ENCODE results near the gene TMEM123.
"Not testable (repeated sequence)": the region's sequence is repeated elsewhere in the genome, so short reads cannot be mapped to it uniquely, and the experiment has no call there.

TMEM123 gene

DNA sequence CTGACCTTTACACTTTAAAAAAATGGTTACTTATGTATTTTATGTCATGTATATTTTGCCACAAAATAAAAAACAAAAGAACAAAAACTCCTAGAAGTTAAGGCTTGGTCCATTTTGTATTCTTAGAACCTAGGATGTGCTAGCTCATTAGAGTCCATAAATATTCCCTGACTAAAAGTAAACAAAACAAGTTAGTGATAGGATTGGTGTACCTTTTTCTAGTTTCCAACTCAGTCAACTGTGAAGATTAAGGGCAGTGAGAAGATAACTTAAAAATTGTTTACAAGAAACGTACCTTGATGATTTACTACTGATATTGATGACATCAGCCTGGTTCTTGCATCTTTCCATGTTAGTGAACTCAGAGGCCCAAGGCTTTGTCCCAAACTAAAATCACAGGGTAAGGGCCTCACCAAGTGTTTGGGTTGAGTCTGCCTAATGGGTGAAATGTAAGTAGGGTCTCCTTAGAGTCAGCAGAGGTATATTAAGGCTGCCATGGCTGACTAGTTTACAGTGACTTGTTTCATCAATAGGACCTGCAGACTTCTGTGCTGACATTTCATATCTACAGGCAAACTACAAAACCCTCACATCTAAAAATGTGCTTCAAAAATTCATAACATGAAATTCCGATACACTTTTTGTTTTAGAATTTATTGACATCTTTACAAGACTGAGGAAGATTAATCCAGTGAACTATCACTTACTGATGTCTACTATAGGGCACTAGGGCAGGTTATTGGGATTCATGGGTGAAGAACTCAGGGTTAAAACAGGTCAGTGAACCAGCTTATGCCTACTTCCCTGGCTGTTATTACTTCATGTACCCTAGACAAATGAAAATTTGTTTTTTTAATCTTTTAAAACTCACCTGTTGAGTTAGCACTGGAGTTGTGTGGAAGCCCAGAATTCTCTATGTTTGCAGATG lies 4.4 kb downstream of the TMEM123 start:
- DNase-seq = no peak

DNA sequence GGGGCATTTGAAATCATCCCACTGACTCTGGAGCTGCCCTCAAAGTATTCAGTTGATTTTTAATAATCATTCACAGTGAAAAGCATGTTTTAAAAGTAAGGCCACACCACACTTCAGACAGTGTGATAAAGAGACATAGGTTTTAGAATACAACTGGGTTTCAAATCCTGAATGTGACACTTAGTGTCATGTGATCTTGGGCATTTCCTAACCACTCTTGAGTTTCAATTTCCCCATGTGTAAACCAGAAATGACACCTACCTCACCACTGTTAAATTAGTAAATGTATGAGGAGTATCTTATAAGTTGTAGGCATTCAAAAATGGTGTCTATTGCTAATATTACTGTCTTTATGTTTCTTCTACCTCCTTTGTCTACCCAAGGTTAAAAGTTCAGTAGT lies 5.4 kb downstream of the TMEM123 start:
- DNase-seq = no peak

DNA sequence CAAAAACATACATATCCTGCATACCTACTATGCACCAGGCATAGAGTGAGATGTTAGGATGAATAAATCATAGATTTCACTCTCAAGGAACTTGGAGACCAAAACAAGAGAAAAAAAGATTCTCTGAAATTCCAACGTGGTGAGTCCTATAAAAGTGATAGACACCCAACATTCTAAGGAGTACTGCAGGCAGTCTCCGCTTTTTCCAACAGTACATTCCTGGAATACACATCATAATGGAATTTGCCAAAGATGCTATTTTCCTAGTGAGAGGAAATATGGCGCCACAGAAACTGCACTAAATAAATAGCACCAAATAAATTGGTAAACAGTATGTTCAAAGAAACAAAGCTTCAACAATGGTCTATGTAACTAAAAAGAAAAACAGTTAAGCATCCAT lies 6.0 kb downstream of the TMEM123 start:
- no peak for DNase-seq

DNA sequence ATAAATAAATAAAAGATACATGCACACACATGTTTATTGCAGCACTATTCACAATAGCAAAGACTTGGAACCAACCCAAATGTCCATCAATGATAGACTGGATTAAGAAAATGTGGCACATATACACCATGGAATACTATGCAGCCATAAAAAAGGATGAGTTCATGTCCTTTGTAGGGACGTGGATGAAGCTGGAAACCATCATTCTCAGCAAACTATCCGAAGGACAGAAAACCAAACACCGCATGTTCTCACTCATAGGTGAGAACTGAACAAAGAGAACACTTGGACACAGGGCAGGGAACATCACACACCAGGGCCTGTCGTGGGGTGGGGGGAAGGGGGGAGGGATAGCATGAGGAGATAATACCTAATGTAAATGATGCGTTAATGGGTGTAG lies 7.9 kb downstream of the TMEM123 start:
- DNase-seq = not testable (repeated sequence)

DNA sequence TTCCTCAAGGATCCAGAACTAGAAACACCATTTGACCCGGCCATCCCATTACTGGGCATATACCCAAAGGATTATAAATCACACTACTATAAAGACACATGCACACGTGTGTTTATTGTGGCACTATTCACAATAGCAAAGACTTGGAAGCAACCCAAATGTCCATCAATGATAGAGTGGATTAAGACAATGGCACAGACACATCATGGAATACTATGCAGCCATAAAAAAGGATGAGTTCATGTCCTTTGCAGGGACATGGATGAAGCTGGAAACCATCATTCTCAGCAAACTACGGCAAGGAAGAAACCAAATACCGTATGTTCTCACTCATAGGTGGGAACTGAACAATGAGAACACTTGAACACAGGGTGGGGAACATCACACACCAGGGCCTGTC lies 8.4 kb downstream of the TMEM123 start:
- not testable (repeated sequence) for DNase-seq

DNA sequence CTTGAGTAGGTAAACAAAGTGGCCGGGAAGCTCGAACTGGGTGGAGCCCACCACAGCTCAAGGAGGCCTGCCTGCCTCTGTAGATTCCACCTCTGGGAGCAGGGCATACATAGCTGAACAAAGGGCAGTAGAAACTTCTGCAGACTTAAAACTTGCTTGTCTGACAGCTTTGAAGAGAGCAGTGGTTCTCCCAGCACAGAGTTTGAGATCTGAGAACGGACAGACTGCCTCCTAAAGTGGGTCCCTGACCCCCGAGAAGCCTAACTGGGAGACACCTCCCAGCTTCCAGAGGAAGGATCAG lies 13.6 kb downstream of the TMEM123 start:
- not testable (repeated sequence) for DNase-seq

DNA sequence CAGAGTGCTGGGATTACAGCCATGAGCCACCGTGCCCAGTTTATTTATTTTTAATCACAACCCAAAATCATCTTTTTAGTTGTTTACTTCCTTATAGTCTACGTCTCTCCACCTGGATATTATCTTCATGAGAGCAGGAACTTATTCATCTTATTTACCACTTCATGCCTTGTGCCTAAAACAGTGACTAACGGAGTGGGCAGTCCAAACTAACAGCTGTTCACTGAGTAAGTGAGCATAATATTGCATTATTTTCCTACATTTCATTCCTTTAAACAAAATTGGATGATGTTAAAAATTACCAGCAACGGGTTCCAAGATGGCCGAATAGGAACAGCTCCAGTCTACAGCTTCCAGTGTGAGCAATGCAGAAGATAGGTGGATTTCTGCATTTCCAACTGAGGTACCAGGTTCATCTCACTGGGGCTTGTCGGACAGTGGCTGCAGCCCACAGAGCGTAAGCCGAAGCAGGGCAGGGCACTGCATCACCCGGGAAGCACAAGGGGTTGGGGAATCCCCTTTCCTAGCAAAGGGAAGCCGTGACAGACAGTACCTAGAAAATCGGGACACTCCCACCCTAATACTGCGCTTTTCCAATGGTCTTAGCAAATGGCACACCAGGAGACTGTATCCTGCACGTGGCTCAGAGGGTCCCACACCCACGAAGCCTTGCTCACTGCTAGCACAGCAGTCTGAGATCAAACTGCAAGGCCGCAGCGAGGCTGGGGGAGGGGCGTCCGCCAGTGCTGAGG lies 14.1 kb downstream of the TMEM123 start:
- no peak for DNase-seq

DNA sequence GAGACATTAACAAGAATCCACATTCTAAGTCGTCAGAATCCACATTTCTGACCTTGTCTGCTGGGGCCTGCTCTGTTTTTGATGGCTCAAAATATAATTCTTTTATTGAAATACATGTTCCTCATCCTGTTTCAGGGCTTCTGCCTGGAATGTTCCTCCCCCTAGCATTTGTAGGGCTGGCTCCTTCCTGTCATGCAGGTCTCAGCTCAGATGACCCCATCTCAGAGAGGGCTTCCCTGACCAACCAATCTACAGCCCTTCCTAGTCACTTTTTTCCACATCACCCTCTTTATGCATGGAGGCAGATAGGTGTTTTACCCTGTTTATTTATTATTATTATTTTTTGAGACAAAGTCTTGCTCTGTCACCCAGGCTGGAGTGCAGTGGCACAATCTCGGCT lies 14.8 kb downstream of the TMEM123 start:
- no peak for DNase-seq

DNA sequence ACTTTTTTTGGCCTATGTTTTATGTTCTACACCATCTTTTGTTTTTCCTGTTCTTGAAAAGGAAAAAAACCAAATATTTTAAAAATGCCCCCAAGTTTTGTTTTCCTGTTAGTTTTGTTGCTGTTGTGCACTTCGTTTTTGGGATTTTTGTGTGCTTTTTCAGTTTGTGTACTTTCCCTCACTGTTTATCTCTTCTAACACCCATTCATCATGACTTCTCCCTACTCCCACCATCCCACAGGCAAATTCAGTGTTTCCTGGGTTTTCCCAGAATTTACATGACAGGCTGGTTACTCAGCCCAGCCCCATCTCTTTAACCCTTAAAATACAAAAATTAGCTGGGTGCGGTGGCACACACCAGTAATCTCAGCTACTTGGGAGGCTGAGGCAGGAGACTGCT lies 15.6 kb downstream of the TMEM123 start:
- DNase-seq = no peak

DNA sequence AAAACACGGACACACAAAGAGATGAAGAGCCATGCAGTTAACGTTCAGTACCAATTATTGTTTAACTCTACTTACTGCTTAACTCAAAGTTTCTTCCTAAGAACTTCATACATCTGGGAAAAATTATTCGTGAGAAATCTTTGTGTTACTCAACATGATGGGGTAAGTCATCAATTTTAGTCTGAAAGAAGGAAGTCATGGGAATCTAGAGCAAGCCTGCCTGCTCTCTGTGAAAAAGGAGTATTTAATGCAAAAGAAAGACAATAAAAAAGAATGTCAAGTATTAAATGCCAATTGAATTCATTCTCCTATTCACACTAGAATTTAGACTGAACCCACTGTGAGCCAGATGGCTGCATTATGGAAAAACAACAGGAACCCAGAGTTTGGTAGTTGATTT lies 16.0 kb downstream of the TMEM123 start:
- DNase-seq = no peak

DNA sequence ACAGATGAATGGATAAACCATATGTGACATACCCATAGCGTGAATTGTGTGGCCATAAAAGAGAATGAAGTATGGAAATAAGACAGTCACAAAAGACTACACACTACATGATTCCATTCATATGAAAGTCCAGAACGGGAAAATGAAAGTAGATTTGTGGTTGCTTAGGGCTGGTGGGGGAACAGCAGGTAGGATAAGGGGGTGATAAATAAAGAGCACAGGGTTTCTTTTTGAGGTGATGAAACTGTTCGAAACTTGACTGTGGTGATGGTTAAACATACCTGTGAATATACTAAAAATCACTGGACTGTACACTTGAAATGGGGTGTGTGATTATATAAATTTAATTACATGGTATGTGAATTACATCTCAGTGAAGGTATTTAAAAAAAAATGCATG lies 16.9 kb downstream of the TMEM123 start:
- no peak for DNase-seq

DNA sequence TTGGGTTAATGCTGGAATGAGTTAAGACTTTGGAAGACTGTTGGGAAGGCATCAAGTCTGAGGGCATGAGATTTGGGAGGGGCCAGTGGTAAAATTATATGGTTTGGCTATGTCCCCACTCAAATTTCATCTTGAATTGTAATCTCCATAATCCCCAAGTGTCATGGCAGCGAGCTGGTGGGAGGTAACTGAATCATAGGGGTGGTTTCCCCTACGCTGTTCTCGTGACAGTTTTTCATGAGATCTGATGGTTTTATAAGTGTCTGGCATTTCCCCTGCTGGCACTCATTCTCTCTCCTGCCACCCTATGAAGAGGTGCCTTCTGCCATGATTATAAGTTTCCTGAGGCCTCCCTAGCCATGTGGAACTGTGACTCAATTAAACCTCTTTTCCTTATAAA lies 19.0 kb downstream of the TMEM123 start:
- DNase-seq = not testable (repeated sequence)

DNA sequence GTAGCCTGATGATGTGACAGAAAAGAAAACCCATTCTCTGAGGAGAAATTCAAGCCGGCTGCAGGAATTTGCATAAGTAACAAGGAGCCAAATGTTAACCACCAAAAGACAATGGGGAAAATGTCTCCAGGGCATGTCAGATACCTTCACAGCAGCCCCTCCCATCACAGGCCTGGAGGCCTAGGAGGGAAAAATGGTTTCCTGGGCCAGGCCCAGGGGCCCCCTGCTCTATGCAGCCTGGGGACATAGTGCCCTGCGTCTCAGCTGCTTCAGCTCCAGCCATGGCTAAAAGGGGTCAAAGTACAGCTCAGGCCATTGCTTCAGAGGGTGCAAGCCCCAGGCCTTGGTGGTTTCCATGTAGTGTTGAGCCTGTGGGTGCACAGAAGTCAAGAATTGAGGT lies 20.0 kb downstream of the TMEM123 start:
- DNase-seq = not testable (repeated sequence)

DNA sequence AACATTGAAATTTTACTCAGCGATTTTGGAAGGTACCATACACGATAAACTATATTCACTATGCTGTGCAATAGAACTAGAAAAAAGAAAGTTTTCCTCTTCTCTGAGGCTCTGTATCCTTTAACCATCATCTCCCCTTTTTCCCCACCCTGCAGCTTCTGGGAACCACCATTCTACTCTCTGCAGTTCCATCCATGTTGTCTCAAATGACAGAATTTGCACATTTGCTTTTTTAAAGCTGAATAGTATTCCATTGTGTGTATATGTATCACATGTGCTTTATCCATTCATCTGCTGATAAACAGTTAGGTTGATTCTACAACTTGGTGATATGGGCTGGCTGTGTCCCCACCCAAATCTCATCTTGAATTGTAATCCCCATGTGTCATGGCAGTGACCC lies 21.2 kb downstream of the TMEM123 start:
- no peak for DNase-seq

DNA sequence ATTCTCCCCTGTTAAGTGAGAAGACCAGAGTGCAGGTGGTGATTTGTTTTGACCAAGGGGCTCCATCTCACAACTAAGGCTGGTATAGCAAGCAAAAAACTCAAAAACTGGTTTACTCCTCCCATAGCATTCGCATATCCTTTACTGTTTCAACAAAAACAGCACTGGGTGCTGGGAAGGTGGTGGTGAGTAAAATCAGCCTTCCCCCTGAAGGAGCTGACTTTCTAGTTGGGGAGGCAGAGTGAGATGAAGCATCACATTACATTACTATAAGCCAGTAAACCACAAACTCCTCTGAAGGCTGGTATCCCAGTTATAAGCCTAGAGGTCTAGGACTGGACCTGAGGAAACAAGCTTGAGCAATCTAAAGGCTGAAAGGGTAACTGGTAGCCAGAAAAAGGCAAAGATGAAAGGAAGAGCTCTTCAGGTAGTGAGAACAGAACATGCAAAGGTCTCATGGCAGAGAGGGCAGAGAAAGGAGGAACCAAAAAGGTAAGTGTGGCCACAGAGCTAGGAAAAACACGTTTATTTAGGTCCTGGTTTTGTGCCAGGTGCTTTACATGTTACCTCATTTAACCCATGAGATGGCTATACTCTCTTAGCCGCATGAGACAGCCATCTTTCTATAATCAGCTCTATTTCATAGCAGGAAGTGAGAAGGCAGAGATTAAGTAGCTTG lies 22.3 kb downstream of the TMEM123 start:
- no peak for DNase-seq

DNA sequence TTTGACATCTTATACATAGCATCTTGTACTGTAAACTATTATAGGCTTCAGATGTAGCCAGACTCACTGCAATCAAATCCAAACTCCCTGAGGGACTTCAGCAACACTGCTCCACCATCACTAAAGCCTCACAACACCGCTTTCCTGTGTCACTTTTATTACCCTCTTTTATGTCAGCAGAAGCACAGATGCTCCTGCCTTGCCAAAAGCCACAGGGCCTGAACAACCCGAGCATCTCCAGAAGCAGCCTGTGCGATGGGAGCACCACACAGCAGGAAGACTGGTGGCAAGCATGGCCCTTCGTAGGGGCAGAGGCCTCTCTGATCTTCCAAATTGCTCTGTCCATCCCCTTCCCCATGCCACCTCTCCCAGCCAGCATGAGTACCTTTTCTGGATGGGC lies 22.9 kb downstream of the TMEM123 start:
- no peak for DNase-seq

DNA sequence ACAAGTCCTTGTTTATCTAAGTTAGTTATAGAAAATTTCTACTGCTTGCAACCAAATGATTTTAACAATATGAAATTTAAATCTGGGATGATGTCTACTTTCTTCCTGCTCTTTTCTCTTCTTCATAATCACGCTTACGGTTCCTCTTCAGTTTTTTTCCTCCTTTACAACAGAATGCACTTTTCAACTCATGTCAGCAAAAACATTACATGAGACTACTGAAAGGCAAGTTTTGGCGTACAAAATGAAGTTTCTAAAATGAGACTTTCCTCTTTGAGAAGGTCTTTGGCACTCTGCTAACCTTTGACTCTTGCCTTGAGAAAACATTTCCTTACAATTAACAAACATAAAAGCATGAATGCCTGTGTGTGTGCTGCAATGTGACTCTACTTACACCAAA lies 23.3 kb downstream of the TMEM123 start:
- no peak for DNase-seq

DNA sequence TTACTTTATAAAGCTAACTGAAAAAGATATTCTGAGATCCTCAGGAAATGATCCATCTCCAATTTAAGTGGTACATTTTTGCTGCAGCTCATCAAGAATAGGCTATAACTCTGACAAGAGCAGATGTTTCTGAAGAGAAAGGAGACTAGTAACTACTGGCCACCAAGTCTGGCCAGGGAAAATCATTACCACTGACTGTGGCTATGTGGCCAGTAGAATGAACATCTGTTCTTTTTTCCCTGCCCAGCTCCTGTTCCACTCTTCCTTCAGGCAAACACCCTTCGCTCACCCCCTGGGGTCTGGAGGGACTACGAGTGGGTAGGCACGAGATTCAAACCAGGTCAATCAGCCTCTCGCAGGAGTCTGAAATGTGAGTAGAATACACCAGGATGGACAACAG lies 23.9 kb downstream of the TMEM123 start:
- no peak for DNase-seq

DNA sequence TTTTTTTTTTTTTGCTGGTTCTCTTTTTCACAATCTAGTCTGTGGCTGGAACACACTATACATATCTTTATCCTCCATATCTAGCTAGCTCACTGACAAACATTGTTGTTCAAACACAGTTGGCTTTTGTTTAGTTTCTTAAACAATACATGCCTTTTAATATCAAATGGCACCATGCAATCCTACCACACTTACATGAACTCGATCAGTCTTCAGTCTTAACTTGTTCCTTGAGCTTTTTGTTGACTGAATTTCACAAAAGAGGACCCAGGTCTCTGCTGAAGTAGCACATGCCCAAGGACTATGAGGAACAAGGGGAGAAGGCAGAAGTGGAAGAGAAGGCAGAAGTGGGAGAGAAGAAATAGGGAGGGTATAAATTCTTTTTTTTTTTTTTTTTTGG lies 25.5 kb downstream of the TMEM123 start:
- no peak for DNase-seq

DNA sequence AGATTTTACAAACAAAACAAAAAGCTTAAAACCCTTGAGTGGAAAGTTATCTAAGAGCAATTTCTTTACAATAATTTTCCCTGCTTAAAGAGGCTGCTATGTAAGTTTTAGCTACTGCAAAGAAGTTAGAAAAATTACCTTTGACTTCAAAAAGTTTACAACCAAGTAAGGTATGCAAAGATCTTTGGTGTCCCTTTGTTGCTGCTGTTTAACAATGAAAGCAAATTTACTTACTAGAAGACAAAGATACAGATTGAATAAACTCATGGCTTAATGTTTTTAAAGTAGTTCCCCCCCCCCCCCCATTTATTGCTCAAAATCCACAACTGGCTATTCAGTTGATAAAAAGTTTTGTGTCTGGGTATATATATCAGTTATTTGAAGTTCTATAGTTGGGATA lies 26.0 kb downstream of the TMEM123 start:
- DNase-seq = no peak

DNA sequence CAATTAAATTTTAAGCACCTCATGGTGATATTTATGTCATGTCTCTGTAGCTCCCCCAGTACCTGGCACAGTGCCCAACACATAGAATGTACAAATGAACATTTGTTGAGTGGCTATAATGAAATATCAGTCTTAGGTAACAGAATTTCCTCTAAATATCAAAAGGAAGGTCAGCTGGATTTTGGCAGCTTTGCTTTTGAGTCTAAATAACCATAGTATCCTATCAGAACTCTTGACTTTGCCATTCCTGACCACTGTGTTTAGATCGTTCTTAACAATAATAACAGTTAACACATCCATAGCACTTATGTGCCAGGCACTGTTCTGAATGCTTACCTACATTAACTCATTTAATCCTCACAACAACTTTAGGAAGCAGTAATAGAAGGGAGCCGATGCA lies 26.6 kb downstream of the TMEM123 start:
- no peak for DNase-seq

DNA sequence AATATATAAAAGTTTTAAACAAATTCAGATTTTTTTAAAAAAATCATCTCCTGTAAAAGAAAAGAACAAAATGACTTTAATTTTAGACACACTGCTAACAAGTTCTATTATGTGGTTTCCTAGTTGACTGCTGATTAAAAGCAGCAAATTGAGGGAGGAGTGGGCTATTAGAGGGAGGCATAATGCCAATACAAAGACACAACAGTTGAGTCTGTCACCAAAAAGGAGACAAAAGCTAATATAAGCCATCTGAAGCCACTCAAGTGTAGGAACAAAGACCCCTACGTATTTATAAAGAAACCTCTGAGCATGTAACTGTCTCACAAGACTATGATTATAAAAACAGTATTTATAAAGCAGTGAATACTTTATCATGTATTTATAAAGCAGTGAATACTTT lies 28.6 kb downstream of the TMEM123 start:
- DNase-seq = no peak

DNA sequence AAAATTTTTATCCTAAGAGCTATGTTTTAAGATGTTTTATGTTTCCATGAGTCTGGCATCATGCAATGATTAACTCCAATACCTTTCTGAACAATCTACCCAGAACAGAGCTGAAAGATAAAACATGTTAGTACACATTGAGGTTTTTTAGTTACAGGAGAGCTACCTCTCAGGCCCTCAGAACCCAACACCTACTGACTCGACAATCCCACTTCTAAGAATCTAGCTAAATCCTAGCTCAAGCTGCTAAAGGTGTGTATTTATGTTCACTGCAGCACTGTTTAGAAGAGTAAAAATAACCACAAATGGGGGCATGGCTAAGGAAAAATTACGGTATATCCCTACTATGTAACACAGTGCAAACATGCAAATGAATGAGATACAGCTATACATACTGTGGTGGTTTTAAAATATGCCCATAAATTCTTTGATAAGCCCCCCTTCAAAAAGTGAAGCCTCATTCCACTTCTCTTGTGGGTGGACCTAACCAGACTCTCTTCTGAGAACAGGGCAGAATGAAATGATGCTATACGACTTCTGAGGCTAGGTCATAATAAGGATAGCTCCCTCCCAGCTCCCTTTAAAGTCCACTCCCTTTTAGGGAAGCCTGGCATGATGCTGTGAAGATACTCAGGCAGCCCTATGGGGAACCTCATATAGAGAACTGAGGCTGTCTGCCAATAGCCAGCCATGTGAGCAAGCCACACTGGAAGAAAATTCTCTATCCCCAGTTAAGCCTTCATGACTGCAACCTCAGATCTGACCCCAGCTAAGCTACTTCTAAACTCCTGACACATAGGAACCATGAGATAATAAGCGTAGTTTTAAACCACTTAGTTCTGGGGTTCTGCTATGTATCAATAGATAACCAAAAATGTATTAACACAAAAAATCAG lies 29.5 kb downstream of the TMEM123 start:
- no peak for DNase-seq
